Measurements from ENCODE around the gene MUC22.

GRCh38 chr6:30979141-30979540 is 31.1 kb upstream of the MUC22 start:
- TF ChIP-seq CTCF (IDR thresholded peaks at IDR 0.05; ENCODE audit: insufficient read depth, low read depth, low read length) (no peak), EZH2 (IDR thresholded peaks at IDR 0.05; ENCODE audit: insufficient read depth, low read length) (no peak)
